Measurements from ENCODE around the gene BCL2L1. TPM values are rescaled to one million over a fixed set of nuclear protein-coding genes. Genes with fewer than 3 reads are reported as not detected.

The BCL2L1 gene
- total and polyA plus RNA-seq, 2 donors (not counting 1 experiment from before 2014, with no cell fraction given), result 61.8 to 77.1 TPM

DNA sequence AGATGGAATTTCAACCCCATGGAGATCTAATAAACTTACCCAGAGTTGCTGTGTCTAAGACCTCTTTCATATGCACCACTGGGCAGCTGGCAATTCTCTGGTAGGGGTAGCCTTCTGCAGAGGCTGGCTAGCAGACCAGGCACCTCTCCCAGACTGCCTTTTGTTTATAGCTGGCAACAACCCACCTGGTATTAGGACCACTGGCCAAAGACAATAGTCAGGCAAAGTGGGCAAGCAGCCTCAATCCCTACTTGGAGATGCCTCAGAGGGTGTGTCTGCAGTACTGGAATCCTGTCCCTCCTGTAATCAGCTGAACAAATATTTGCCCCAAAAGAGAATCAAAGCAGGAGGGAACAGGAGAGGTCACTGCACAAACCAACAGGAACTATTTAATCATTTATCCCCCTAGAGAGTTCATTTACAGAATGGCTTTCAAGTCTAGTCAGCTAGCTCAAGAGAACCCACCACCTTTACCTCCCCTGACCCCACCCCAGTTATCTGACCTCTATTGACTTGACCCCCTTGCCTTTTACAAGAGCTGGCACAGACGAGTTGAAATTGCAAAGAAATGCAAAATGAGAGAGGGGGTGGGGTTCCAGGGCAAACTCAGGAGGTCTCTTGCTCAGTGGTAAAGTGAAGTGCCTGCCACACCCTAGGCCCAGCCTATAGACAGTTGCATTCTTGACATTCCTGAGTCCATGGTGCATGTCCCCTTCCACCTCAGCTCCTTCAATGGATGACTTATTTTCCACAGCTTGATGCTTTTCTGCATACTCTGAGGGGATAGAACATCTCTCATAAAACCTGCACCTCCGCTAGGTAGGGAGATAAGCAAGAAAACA is 2.8 kb downstream of the BCL2L1 start:
- Histone ChIP-seq H3K9me3 (ENCODE audit: control insufficient read depth, insufficient read depth, low read depth, low read length) (no peaks in the 10 kb centered on the region), H3K27ac (ENCODE audit: insufficient read depth, low read length) (peak overlapping the region; percentile 99), H2AFZ (ENCODE audit: low read length) (no peak overlapping the region), H3K4me2 (ENCODE audit: extremely low read depth, insufficient read depth, low read length) (peak overlapping the region; percentile 90), H3K79me2 (ENCODE audit: control insufficient read depth, insufficient read depth, low read length) (peaks cover 80% of the 10 kb centered on the region), H4K20me1 (ENCODE audit: control insufficient read depth, extremely low read depth, insufficient read depth, low read length) (no peaks in the 10 kb centered on the region), H3K4me1 (ENCODE audit: control insufficient read depth, extremely low read depth, insufficient read depth, low read length) (peaks cover 39% of the 10 kb centered on the region), H3K36me3 (ENCODE audit: control insufficient read depth, insufficient read depth, low read length) (peaks cover 25% of the 10 kb centered on the region), H3K9ac (ENCODE audit: insufficient read depth, low read length) (peak overlapping the region; percentile 27), H3K4me3 (replicated peaks in 1 of 4; ENCODE audit: control extremely low read depth in 1 of 4, insufficient read depth in 1 of 4, low read depth in 3 of 4, low read length in 4 of 4) (peak overlapping the region; percentile 62 to 92 (median 73)), H3K27me3 (ENCODE audit: control insufficient read depth, insufficient read depth, low read length) (no peaks in the 10 kb centered on the region)
- peak in 1 of 2 donors; percentile 69 for DNase-seq (ENCODE audit: low read depth in 2 of 2)
- TF ChIP-seq EZH2 (IDR thresholded peaks at IDR 0.05; ENCODE audit: low read length, missing control alignments), result no peak
- TF ChIP-seq CTCF (conservative IDR thresholded peaks at IDR 0.05 in 1 of 2, IDR thresholded peaks at IDR 0.05 in 1 of 2; ENCODE audit: low read depth in 1 of 2, low read length in 2 of 2), result no peak

GRCh38 chr20:31718952-31719643 is 3.6 kb downstream of the BCL2L1 start:
- Histone ChIP-seq H3K27ac (ENCODE audit: insufficient read depth, low read length) (peak overlapping the region; percentile 99), H3K36me3 (ENCODE audit: control insufficient read depth, insufficient read depth, low read length) (peaks cover 28% of the 10 kb centered on the region), H3K9me3 (ENCODE audit: control insufficient read depth, insufficient read depth, low read depth, low read length) (no peaks in the 10 kb centered on the region), H3K9ac (ENCODE audit: insufficient read depth, low read length) (peak overlapping the region; percentile 27), H3K4me3 (replicated peaks in 1 of 4; ENCODE audit: control extremely low read depth in 1 of 4, insufficient read depth in 1 of 4, low read depth in 3 of 4, low read length in 4 of 4) (peak overlapping the region; percentile 62 to 92 (median 73)), H3K79me2 (ENCODE audit: control insufficient read depth, insufficient read depth, low read length) (peaks cover 87% of the 10 kb centered on the region), H3K4me1 (ENCODE audit: control insufficient read depth, extremely low read depth, insufficient read depth, low read length) (peaks cover 43% of the 10 kb centered on the region), H3K4me2 (ENCODE audit: extremely low read depth, insufficient read depth, low read length) (peak overlapping the region; percentile 90), H2AFZ (ENCODE audit: low read length) (no peak overlapping the region), H4K20me1 (ENCODE audit: control insufficient read depth, extremely low read depth, insufficient read depth, low read length) (no peaks in the 10 kb centered on the region), H3K27me3 (ENCODE audit: control insufficient read depth, insufficient read depth, low read length) (no peaks in the 10 kb centered on the region)
- no peak for DNase-seq (ENCODE audit: low read depth in 2 of 2)
- no peak for TF ChIP-seq CTCF (conservative IDR thresholded peaks at IDR 0.05 in 1 of 2, IDR thresholded peaks at IDR 0.05 in 1 of 2; ENCODE audit: low read depth in 1 of 2, low read length in 2 of 2)
- no peak for TF ChIP-seq EZH2 (IDR thresholded peaks at IDR 0.05; ENCODE audit: low read length, missing control alignments)

GRCh38 chr20:31717478-31718201 is 5.0 kb downstream of the BCL2L1 start:
- Histone ChIP-seq H3K4me2 (ENCODE audit: extremely low read depth, insufficient read depth, low read length) (peak overlapping the region; percentile 81), H3K27ac (ENCODE audit: insufficient read depth, low read length) (peak overlapping the region; percentile 13), H3K27me3 (ENCODE audit: control insufficient read depth, insufficient read depth, low read length) (no peaks in the 10 kb centered on the region), H3K9me3 (ENCODE audit: control insufficient read depth, insufficient read depth, low read depth, low read length) (no peaks in the 10 kb centered on the region), H3K9ac (ENCODE audit: insufficient read depth, low read length) (no peak overlapping the region), H3K36me3 (ENCODE audit: control insufficient read depth, insufficient read depth, low read length) (peaks cover 29% of the 10 kb centered on the region), H4K20me1 (ENCODE audit: control insufficient read depth, extremely low read depth, insufficient read depth, low read length) (no peaks in the 10 kb centered on the region), H2AFZ (ENCODE audit: low read length) (no peak overlapping the region), H3K4me1 (ENCODE audit: control insufficient read depth, extremely low read depth, insufficient read depth, low read length) (peaks cover 56% of the 10 kb centered on the region), H3K79me2 (ENCODE audit: control insufficient read depth, insufficient read depth, low read length) (peaks cover 91% of the 10 kb centered on the region), H3K4me3 (replicated peaks in 1 of 4; ENCODE audit: control extremely low read depth in 1 of 4, insufficient read depth in 1 of 4, low read depth in 3 of 4, low read length in 4 of 4) (peak overlapping the region in 3 of 4 experiments; percentile 13 to 41 (median 31))
- TF ChIP-seq CTCF (conservative IDR thresholded peaks at IDR 0.05 in 1 of 2, IDR thresholded peaks at IDR 0.05 in 1 of 2; ENCODE audit: low read depth in 1 of 2, low read length in 2 of 2) (no peak), EZH2 (IDR thresholded peaks at IDR 0.05; ENCODE audit: low read length, missing control alignments) (no peak)
- DNase-seq (ENCODE audit: low read depth in 2 of 2), result no peak
